Measurements from ENCODE around the gene B3GALT6. TPM values are rescaled to one million over a fixed set of nuclear protein-coding genes. Genes with fewer than 3 reads are reported as not detected.

The B3GALT6 gene
- total and polyA plus RNA-seq, 10 donors = 7.9 to 25.1 (median 18.4) TPM

DNA sequence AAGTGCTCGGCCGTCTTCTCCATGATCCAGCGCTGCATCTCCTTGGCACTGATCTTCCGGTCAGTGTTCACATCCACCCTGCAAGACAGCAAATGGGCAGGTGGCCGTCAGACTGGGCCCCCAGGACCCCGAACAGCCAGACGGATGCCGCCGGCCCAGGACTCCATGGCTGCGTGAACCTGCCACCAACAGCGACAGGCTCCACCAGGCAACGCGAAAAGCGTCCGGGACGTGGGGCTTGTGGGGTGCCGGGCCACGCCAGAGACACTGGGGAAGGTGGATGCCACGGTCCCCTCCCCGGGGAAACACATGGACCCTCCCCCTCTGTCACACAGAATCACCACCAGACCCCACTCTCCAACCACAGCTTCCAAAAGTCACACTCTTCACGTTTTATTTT lies 8.1 kb upstream of the B3GALT6 start:
- DNase-seq = no peak
- 94 to 97% (median 95%) methylated on average over 19 to 21 of the region's 21 CpGs for WGBS, 5 donors

DNA sequence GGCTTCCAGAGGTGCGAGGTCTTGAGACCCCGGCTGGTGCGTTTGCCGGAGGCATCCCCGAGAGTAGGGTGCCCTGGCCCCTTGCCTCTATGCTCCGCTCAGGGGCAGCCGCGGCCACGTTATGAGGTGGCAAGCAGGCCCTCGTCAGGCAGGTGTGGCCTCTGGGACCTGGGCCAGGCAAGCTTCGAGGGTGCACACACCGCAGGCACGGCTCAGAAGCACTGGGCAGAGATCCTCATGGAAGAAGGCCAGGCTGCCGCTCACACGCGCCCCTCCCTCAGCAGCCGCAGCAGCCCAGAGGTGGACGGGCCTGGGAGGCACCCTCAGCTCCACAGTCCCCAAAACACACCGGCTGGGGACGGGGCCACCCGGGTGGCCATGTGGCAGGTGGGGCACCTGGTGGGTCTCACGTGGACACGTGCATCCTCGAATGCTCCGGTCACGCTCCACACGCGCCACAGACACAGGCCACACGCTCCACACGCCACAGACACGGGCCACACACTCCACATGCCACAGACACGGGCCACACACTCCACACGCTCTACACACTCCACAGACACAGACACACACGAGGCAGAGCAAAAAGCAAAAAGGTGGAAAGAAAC lies 6.7 kb upstream of the B3GALT6 start:
- H3K9me3 ChIP-seq = no peaks in the 10 kb centered on the region
- intact Hi-C loops (cut with DNase I; ENCODE audit: low total_unique reads) = no loop called here
- no peak for DNase-seq
- no peak overlapping the region for H3K27ac ChIP-seq
- TF ChIP-seq POLR2AphosphoS5 (IDR thresholded peaks at IDR 0.05) (no peak), POLR2A (IDR thresholded peaks at IDR 0.05) (no peak)
- TF ChIP-seq, protein P1, sequence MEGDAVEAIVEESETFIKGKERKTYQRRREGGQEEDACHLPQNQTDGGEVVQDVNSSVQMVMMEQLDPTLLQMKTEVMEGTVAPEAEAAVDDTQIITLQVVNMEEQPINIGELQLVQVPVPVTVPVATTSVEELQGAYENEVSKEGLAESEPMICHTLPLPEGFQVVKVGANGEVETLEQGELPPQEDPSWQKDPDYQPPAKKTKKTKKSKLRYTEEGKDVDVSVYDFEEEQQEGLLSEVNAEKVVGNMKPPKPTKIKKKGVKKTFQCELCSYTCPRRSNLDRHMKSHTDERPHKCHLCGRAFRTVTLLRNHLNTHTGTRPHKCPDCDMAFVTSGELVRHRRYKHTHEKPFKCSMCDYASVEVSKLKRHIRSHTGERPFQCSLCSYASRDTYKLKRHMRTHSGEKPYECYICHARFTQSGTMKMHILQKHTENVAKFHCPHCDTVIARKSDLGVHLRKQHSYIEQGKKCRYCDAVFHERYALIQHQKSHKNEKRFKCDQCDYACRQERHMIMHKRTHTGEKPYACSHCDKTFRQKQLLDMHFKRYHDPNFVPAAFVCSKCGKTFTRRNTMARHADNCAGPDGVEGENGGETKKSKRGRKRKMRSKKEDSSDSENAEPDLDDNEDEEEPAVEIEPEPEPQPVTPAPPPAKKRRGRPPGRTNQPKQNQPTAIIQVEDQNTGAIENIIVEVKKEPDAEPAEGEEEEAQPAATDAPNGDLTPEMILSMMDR (IDR thresholded peaks at IDR 0.05 in 8 of 11, conservative IDR thresholded peaks at IDR 0.05 in 3 of 11) = no peak
- WGBS, 5 donors = 90 to 95% (median 94%) methylated on average over 14 to 34 of the region's 34 CpGs
- H3K36me3 ChIP-seq = peaks cover 0 to 100% (median 87%) of the 10 kb centered on the region in 6 donors
- no peaks in the 10 kb centered on the region for H3K27me3 ChIP-seq (replicated peaks in 1 of 7)
- H3K4me1 ChIP-seq = peaks cover 6 to 53% (median 26%) of the 10 kb centered on the region in 6 donors
- no peak overlapping the region for H3K4me3 ChIP-seq

More for the DNA sequence above, 8.1 kb upstream of the B3GALT6 start:
- Histone ChIP-seq H3K27me3 (replicated peaks in 1 of 7) (no peaks in the 10 kb centered on the region), H3K4me3 (no peak overlapping the region), H3K36me3 (peaks cover 0 to 100% (median 93%) of the 10 kb centered on the region in 6 donors), H3K27ac (no peak overlapping the region), H3K9me3 (no peaks in the 10 kb centered on the region), H3K4me1 (peaks cover 0 to 39% (median 12%) of the 10 kb centered on the region in 6 donors)
- intact Hi-C loops (cut with DNase I; ENCODE audit: low total_unique reads) = no loop called here
- TF ChIP-seq POLR2A (IDR thresholded peaks at IDR 0.05) = no peak
- peak in 1 of 3 donors; percentile 30 for TF ChIP-seq POLR2AphosphoS5 (IDR thresholded peaks at IDR 0.05)

DNA sequence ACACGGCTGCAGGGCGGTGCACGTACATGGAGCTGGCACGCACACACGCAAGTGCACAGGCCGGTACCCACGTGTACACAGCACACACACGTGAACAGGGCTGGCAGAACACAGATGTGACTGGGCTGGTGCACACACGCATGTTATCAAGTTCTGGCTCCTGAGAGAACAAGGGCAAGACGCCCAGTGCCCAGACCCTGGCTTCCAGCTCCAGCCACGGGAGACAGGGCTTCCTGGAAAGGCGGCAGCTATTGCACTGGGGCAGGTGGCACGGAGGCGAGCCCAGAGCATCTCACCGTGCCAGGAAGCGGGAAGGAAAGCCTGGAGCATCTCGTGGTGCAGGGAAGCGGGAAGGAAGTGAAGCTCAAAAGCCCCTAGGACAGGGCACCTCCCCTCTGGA lies 6.1 kb upstream of the B3GALT6 start:
- H3K27me3 ChIP-seq (replicated peaks in 1 of 7) = no peaks in the 10 kb centered on the region
- DNase-seq = no peak
- no peak overlapping the region for H3K27ac ChIP-seq
- peak in 1 of 3 donors; percentile 2 for TF ChIP-seq POLR2AphosphoS5 (IDR thresholded peaks at IDR 0.05)
- TF ChIP-seq, protein P1 (IDR thresholded peaks at IDR 0.05 in 8 of 11, conservative IDR thresholded peaks at IDR 0.05 in 3 of 11) = no peak
- peaks cover 0 to 94% (median 81%) of the 10 kb centered on the region in 6 donors for H3K36me3 ChIP-seq
- H3K9me3 ChIP-seq = no peaks in the 10 kb centered on the region
- H3K4me3 ChIP-seq = no peak overlapping the region
- intact Hi-C loops (cut with DNase I; ENCODE audit: low total_unique reads) = no loop called here
- WGBS, 5 donors = 84 to 91% (median 89%) methylated on average over 16 to 18 of the region's 18 CpGs
- peaks cover 12 to 59% (median 32%) of the 10 kb centered on the region in 6 donors for H3K4me1 ChIP-seq

DNA sequence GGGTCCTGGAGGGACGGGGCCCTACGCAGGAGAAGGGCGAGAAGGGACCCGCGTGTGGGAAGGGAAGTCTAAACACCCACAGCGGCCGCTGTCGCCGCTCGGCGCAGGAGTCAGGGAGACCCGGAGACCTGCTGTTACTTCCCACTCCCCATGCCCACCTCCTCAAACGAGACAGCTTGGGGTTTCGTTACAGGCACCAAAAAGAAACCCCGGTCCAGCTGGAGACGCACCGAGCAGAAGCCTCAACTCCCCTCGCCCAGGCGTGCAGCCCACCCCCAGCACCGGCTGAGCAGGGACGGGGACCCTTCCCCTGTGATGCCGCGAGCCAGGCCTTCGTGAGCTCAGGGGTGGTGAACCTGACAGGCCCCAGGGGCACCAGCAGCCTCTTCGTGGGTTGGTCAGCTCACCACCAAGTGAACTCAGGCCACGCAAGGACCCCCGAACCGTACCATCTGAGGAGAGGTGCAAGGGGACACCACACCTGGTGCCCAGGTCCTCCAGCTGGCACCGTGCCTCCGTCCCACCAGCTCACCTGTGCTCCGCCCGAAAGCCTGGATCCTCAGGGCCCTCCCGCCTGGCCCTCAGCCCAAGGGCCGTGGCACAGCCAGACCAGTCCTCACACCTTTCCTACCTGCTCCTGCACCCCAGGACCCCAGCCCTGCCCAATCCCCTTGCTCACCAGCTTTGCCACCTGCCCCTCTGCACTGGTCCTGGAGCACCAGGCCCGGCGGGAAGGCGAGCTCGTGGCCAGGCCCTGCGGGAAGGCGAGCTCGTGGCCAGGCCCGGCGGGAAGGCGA lies 5.3 kb upstream of the B3GALT6 start:
- no peak for DNase-seq

More for the DNA sequence above, 5.3 kb upstream of the B3GALT6 start:
- TF ChIP-seq POLR2A (IDR thresholded peaks at IDR 0.05) (no peak), POLR2AphosphoS5 (IDR thresholded peaks at IDR 0.05) (no peak)
- TF ChIP-seq, protein P1 (IDR thresholded peaks at IDR 0.05 in 8 of 11, conservative IDR thresholded peaks at IDR 0.05 in 3 of 11) = no peak
- Histone ChIP-seq H3K27ac (no peak overlapping the region), H3K4me1 (peaks cover 13 to 66% (median 35%) of the 10 kb centered on the region in 6 donors), H3K36me3 (peaks cover 0 to 86% (median 73%) of the 10 kb centered on the region in 6 donors), H3K4me3 (no peak overlapping the region), H3K27me3 (replicated peaks in 1 of 7) (no peaks in the 10 kb centered on the region), H3K9me3 (no peaks in the 10 kb centered on the region)
- WGBS, 5 donors = 92 to 97% (median 93%) methylated on average over 29 to 44 of the region's 44 CpGs
- intact Hi-C loops (cut with DNase I; ENCODE audit: low total_unique reads) = no loop called here

Measured in spleen (tissue), 11 donors.